Astrocyte of the hippocampus (primary cell): ENCODE measurements around the gene ZFYVE26.
"Not testable (repeated sequence)": the region's sequence is repeated elsewhere in the genome, so short reads cannot be mapped to it uniquely, and the experiment has no call there.

Experiments
- DNase-seq: peaks from one replicate; pipeline ENCODE4 v3.0.0; 2011; ENCODE audit warnings: low read depth, low spot score

The ZFYVE26 gene

DNA sequence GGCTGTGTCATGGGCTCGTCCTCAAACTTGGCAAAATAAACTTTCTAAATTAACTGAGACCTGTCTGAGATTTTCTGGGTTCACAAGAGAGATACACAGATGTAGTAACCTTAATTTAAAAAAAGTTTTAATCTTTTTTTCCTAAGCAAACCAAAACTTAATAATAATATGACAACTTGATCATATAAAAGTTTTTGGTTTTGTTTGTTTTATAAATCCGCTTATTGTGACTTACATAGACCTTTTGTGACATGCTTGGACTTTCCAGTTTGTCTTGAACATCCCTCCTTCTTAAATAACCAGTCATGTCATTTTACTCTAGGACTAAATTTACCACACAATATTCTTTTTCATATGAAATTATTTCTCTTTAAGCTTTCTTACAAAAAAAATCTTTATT lies 106.2 kb downstream of the ZFYVE26 start:
- no peak for DNase-seq

DNA sequence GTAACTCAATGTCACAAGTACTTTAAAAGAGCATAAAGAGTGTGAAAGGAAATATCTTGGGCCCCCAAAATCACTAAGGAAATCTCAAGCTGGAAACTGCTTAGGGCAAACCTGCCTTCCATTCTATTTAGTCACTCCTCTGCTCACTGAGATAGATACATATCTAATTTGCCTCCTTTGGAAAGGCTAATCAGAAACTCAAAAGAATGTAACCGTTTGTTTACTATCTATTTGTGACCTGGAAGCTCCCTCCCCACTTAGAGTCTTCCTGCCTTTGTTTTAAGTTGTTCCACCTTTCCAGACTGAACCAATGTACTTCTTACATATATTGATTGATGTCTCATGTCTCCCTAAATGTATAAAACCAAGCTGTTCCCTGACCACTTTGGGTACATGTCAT lies 106.6 kb downstream of the ZFYVE26 start:
- not testable (repeated sequence) for DNase-seq

DNA sequence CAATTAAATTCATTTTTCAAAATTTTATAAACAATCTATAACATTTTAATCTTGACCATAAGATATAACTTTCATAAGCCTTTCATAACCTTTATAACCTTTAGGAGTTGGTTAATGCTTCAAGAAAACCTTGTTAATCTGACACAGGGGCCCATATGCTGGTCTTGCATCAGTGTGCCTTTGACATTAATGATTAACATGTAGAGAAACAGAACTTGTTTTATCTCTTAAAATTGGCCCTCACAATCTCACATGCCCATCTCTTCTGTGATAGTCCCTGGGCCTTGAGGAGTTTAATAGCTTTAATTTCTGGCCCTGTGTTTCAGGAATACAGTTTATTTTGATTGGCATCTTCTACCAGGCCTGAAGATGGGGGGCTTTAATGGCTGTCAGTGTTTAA lies 107.0 kb downstream of the ZFYVE26 start:
- DNase-seq: not testable (repeated sequence)

DNA sequence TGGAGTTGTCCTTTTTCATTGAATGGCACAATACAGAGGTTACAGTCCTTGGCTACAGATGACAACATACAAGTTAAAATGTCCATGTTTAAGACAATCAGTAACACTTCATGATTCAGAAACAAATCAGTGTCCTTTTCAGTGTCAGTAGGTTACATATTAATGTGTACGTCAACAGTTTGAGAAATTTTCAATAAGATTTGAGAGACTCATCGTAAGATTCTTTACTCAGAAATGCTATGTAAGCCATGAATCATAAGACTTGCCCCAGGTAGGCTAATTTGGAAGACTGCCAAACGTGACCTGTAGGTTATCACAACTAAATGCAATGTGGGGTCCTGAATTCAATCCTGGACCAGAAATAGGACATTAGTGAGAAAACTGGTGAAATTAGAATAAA lies 111.2 kb downstream of the ZFYVE26 start:
- DNase-seq: no peak

DNA sequence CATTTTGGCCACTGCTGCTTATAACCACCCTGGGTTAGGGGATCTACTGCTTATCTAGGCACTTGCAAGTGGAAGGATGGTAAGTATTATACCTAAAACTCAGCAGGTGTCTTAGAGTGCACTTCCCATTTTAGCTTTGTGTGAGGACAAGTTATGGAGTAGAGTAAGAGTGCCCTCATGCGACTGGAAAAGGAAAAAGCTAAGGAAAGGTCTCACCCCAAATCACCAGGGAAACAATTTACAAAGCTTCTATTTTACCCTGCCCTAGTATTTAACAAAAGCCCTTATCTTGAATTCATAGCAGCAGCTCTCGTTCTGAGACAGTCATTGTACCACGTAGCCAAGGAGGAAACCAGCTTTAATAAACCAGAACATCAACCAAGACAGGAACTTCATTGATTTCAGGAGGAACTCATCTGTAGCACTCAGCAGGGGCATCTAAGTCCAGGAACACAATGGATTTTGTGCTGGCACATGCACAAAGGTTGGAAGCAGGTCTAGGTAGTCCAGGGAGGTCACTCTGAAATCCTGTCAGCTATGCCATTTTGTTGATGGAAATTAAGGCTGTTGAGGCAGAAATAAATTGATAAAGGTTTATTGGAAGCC lies 111.8 kb downstream of the ZFYVE26 start:
- peak; percentile 69 for DNase-seq

DNA sequence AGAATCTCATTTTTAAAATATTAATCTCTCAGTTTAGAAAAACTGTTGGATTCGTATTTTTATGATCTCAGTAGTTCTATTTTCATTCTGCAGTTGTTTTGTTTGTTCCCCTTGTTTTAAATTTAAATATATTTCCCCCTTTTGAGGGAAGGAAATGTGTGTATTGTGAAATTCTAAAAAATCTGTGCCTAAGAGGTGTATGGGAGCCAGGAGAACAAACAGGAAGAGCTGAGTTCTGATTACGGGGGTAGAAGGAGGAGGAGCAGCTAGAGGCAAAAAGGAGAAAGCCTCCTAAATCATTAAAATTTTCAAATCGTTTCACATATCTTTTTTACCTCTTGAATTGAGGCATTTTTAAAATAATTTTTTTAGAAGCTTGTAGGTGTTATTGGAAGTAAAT lies 112.4 kb downstream of the ZFYVE26 start:
- no peak for DNase-seq

DNA sequence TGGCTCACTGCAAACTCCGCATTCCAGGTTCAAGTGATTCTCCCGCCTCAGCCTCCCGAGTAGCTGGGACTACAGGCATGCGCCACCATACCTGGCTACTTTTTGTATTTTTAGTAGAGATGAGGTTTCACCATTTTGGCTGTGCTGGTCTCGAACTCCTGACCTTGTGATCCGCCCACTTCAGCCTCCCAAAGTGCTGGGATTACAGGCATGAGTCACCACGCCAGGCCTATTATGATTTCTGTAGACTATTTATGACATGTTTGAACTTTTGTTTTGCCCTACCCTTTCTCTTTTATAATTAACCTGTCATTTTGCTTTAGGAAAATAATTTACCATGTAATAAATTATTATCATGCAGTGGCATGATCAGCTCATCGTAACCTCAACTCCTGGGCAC lies 114.9 kb downstream of the ZFYVE26 start, which contains the start of gene RDH12:
TSS of gene RDH12 (plus strand) at position 395 of the 400 bp plus-strand sequence. CDS start 20,757 bp downstream, outside the sequence.
- not testable (repeated sequence) for DNase-seq

DNA sequence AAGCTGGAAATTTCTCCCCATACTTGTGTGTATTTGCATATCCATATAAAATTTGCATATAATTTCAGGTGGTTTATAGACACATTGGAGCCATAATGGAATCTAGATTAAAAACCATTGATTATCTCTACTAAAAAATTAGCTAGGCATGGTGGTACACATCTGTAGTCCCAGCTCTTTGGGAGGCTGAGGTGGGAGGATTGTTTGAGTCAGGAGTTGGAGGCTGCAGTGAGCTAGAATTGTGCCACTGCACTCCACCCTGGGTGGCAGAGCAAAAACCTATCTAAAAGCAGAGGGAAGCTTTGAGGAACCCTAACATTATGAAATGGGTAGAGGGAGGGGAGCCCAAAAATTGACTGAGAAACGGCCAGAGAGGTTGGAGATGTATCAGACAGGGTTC lies 118.2 kb downstream of the ZFYVE26 start:
- no peak for DNase-seq

DNA sequence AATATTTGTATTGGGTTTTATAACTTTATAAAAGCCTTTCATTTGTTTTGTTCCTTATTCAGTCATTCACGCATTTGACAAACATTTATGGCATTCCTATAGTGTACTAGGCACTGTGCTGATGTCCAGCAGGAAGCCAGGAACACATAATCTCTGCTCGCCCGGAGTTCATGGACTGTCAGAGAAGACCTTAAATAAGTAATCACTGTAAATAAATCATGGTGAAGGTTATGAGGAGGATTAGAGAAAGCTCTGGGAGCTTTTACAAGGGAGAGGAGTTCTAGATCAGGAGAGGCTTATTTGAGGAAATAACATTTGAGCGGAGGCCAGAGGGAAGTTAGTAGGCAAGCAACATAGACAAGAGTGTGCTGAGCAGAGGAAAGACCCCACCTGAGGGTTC lies 119.4 kb downstream of the ZFYVE26 start:
- DNase-seq: no peak
